GM20431 (cell line): Measurements from ENCODE around the gene BICD1.

Experiments used
- in situ Hi-C: fragments of 300-500 bp; cut with MseI, MboI; formaldehyde crosslinking; loops from one replicate; pipeline ENCODE4 v1.15.0; 2020; ENCODE audit warnings: low sequenced_read_pairs; ENCODE audit not compliant: unreplicated experiment

Gene BICD1

GRCh38 chr12:32377344-32378055, 270.9 kb downstream of the BICD1 start:
- in situ Hi-C loops: no loop called here

DNA sequence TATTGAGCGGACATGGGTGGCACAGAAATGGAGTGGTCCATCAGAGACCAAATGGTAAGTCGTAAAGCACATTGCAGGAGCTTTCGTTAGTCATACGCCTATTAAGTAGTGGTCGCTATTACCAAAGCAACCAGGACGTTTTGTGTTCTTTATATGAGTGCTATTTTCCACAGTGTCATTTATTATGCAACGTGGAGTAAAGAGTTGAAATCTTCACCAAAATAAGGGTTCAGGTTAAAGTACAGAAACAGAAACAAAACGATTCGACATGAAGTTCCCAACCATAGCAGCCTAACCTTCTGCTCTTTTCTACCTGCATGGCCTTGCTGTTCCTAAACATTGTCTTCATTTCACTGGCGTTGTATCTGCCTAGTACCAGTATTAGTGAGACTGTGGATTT, 272.6 kb downstream of the BICD1 start:
- in situ Hi-C loops: no loop called here

GRCh38 chr12:32379667-32380066, 273.0 kb downstream of the BICD1 start:
- in situ Hi-C loops: no loop called here

DNA sequence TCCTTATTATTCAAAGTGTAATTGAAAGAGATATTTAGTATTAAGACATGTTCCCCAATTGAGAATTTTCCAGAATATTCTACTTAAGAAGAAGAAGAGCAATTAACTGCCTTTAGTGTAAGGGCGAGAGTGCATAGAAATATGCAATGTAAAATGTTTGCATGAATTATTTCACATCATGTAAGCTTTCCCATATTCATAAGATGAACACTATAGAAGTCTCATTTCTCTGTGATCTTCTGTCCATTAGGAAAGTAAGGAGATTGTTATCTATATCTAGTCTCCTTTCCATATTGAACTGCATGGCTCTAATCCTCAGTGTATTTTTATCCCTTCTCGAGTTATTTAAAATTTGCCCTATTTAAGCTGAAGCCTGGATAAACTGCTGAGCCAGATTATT, 275.6 kb downstream of the BICD1 start:
- in situ Hi-C loops: no loop called here

GRCh38 chr12:32390572-32391219, 284.0 kb downstream of the BICD1 start:
- in situ Hi-C loops: no loop called here

DNA sequence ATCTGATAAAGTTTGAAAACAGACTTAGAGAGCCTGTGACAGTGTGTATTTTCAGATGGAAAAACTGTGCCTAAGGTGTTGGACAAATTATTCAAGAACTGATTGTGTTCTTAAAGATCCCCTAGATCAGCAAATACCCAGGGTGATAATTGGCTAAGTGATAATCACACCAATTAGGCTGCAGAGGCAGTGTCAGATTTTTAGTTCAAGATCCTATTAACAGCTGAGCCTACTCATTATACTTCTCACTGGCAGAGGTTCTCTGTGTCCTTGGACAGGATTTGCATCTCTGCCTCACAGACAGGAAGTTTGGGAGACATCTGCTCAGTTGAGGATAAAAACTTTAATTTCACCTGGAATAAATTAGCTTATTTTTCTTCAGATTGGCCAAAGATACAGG, 288.4 kb downstream of the BICD1 start:
- in situ Hi-C loops: no loop called here

DNA sequence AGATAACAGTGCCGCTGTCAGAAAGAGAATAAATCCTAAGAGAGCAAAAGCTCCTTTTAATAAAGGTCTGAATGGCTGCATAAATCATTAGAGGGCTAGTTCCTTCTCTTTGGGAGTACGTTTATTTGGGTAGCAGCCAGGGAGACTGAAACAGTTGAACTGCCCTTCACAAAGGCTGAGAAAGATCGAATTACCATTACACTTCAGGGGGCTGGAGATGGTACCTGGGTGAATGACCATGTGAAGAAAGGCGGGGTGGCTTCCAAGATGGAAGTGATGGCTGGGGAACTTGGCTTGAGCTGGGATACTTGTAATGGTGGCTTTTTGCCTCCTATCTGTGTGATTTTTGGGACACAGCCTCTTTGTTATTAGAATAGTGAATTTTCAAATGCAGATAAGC, 291.0 kb downstream of the BICD1 start:
- in situ Hi-C loops: no loop called here

- in situ Hi-C loops: no loop called here
Observed at GRCh38 chr12:32398181-32398580, 291.5 kb downstream of the BICD1 start.

GRCh38 chr12:32398816-32399369, 292.2 kb downstream of the BICD1 start:
- in situ Hi-C loops: no loop called here

DNA sequence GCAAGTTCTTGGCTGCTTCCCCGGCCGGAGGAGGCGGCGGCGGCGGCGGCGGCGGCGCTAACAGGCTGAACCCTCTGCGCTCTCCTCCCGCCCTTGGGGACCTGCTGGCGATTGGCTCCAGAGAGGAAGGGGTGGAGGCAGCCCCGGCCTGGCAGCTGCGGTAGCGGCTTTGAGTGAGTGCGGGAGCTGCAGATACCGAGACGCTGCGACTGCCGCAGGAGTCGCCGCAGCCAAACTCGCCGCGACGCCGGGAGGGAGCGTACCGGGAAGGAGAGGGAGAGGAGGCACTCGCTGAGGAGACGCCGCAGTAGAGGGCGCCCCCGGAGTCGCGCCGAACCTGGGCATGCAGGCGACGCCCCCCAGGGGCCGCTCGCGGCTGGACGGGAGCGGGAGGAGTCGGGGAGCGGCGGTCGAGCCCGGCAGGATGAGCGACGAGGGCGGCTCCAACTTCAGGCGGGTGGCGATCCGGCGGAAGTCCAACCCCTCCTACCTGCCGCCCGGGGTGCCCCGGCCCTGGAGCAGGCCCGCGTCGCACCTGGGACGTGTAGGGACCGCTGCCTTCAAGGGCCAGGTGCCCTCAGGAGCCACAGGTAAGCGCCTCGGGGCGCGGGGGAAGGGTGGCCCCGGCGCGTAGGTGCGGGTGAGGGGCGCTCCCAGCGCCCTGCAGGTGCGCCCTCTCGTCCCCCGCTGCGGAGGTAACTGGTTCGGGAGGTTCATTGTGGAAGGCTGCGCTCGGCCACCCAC, 292.9 kb downstream of the BICD1 start, which contains the start of gene FGD4:
Gene FGD4, plus strand, starts transcription at position 189 of the 744 bp plus-strand sequence.
- in situ Hi-C loops: no loop called here

GRCh38 chr12:32400114-32400672, 293.5 kb downstream of the BICD1 start:
- in situ Hi-C loops: no loop called here

DNA sequence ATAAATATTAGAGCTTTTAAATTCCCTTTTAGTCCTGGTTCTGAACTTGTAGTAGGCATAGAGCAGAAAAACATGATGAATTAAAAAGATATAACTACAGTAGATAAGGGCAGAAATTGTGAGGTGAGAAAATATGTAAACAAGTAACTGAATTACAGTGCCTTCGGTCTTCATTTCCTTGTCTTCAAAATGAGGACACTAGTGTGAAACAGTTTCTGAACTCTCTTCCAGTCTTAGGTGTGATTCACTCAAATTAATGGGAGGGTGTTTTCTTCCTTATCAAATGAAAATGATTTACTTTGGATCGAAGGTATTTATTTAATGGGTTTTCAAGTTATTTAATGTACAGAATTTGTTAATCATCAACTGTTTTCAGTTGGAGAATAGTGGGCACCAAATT, 294.2 kb downstream of the BICD1 start:
- in situ Hi-C loops: no loop called here

DNA sequence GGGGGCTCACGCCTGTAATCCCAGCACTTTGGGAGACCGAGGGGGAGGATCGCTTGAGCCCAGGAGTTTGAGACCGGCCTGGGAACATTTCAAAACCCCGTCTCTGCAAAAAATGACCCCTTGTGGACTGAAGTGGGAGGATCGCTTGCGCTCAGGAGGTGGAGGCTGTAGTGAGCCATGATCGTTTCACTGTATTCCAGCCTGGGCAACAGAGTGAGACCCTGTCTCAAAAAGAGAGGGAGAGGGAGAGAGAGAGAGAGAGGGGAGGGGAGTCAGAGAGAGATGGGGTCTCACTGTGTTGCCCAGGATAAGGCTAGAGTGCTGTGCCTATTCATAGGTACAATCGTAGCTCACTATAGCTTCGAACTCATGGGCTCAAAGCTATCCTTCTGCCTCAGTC, 295.5 kb downstream of the BICD1 start:
- in situ Hi-C loops: no loop called here

DNA sequence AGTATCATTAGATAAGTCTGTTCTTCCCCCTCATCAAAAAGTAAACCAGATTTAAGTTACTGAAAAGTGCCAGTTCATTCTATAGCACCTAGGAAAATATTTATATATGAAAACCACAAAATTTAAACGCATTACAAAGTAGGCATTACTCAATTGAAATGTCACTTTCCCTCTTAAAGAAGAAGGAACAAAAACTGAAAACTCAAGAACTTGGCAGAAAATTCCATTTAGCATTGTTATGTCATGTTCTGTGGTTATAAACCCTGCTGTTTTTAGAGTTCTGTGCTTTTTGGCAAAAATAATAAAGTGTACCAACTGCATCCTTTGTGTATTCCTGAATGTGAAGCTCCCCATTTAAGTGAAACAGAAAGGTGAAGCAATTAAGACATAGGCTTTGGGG, 296.3 kb downstream of the BICD1 start:
- in situ Hi-C loops: no loop called here

DNA sequence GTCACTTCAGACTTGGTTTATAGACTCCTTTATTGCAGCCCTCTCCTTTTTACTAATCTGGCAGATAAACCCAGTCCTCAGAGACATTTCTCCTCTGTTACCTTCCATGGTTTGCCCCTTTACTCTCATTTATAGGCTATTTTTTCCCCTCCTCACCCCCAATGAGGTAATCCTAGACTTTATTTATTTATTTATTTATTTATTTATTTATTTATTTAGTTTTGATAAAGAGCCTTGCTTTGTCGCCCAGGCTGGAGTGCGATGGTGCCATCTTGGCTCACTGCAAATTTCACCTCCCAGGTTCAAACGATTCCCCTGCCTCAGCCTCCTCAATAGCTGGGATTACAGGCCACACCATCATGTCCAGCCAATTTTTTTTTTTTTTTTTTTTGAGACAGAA, 301.1 kb downstream of the BICD1 start:
- in situ Hi-C loops: no loop called here

DNA sequence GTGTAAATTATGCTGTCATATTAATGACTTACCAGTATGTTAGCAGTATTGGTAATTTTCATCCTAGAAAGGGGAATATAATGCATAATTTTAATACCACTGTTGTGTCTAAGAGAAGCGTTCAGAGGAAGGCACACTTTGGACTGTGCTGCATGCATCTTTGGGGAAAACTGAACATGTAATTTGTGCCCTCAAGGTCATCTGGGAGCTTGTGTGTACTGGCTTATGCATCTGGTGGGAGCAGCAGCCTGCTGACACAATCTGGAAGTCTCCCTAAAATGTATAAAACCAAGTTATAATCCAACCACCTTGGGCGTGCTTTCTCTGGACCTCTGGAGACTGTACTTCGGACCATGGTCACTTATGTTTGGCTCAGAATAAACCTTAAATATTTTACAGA, 306.8 kb downstream of the BICD1 start:
- in situ Hi-C loops: no loop called here

- in situ Hi-C loops: no loop called here
Observed at GRCh38 chr12:32418221-32418620, 311.6 kb downstream of the BICD1 start.

DNA sequence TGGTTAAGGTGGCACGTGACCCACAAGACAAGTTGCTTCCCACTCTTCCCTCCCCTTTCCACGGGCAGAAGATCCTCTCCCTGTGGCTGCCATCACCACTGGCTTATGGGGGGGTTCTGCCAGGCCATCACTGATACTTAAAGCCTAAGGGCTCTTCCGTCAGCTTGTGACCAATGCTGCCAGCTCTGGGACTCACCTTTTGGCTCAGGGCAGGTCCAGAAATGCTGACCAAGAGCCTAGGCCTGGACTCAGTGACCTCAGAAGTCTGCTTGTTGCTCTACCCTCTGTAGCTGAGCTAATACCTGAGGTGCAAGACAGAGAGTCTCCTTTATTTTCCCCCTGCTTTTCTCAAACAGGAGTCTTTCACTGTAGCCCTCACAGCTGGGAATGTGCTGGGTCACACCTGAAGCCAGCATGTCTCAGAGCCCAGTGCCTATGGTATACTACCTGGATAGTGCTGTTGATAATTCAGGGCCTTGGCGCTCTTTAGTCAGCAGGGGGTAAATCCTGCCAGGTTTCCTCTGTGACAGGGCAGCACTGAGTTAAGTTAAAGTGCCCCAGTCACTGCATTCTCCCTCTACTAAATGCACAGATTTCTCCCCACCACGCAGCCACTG, 312.4 kb downstream of the BICD1 start:
- in situ Hi-C loops: no loop called here

GRCh38 chr12:32419520-32419960, 312.9 kb downstream of the BICD1 start:
- in situ Hi-C loops: no loop called here

GRCh38 chr12:32420356-32420755, 313.7 kb downstream of the BICD1 start:
- in situ Hi-C loops: no loop called here
